Prostate gland (tissue), 2 donors: ENCODE measurements around the gene ITGA1.

Source experiments
- CTCF ChIP-seq, 4 experiments: fragments of 200-600 bp in 2 of 4; fragments of 450-650 bp in 2 of 4; sonication (generic) in 2 of 4; IDR thresholded peaks; 1 replicate in 3 of 4; 2 replicates in 1 of 4; pipeline ENCODE4 v1.5.1; 2016 to 2019; ENCODE audit warnings: antibody characterized with exemption in 4 of 4, mild to moderate bottlenecking in 2 of 4, moderate library complexity in 2 of 4
- POLR2A ChIP-seq: fragments of 450-650 bp; IDR thresholded peaks from one replicate; pipeline ENCODE4 v1.6.1; 2016; ENCODE audit warnings: antibody characterized with exemption, mild to moderate bottlenecking
- POLR2AphosphoS5 ChIP-seq: sonication (generic); formaldehyde crosslinking; IDR thresholded peaks from one replicate; pipeline ENCODE4 v1.6.1; 2017; ENCODE audit warnings: antibody characterized with exemption

- TF ChIP-seq POLR2A (no peak), POLR2AphosphoS5 (no peak), CTCF (IDR thresholded peaks at IDR 0.05) (no peak)
These were observed 15.0 kb upstream of the ITGA1 start for GRCh38 chr5:52772668-52773067.
